GM12891 (cell line): ENCODE measurements around the gene SYPL1. TPM values are rescaled to one million over a fixed set of nuclear protein-coding genes. Genes with fewer than 3 reads are reported as not detected.

ENCODE experiments used
- DNase-seq: peaks from one replicate; pipeline ENCODE4 v3.0.0; 2011; ENCODE audit warnings: low spot score; ENCODE audit not compliant: insufficient read length
- FAIRE-seq: peaks from 2 replicates; lab custom pipeline; 2011; peaks lifted over from hg19 to GRCh38; lab: Jason Lieb, UNC
- PAX5 ChIP-seq: IDR thresholded peaks from 2 replicates; pipeline ENCODE4 v1.6.1; 2011; ENCODE audit warnings: low read length, moderate library complexity, mild to moderate bottlenecking; ENCODE audit not compliant: insufficient read depth, severe bottlenecking
- POLR2A ChIP-seq: IDR thresholded peaks from 2 replicates; pipeline ENCODE4 v1.6.1; 2011; ENCODE audit warnings: low read depth, low read length, control low read depth
- POLR2AphosphoS5 ChIP-seq: IDR thresholded peaks from 2 replicates; pipeline ENCODE4 v1.6.1; 2011; ENCODE audit warnings: low read depth, low read length, control low read depth
- POU2F2 ChIP-seq: IDR thresholded peaks from 2 replicates; pipeline ENCODE4 v1.6.1; 2011; ENCODE audit warnings: low read depth, mild to moderate bottlenecking, control low read depth, low read length, moderate library complexity
- SPI1 ChIP-seq: IDR thresholded peaks from 2 replicates; pipeline ENCODE4 v1.6.1; 2011; ENCODE audit warnings: low read depth, low read length, control low read depth
- TAF1 ChIP-seq: IDR thresholded peaks from 2 replicates; pipeline ENCODE4 v1.6.1; 2011; ENCODE audit warnings: low read depth, low read length, control low read depth
- polyA plus RNA-seq: library from polyadenylated mRNA; unstranded; fragments of >200 nt; gene quantifications from one replicate; pipeline ENCODE4 v1.2.1, GENCODE V29; 2012; ENCODE audit warnings: low read depth, missing spikeins, inconsistent platforms; ENCODE audit not compliant: missing spikeins

The SYPL1 gene
- polyA plus RNA-seq: 29.5 TPM

- TF ChIP-seq POLR2A (no peak; the same call in 1 of the 2 replicates), SPI1 (no peak), POU2F2 (peak; percentile 38; the same call in 1 of the 2 replicates), PAX5 (no peak), TAF1 (0 out of 2 replicates have a peak, but pooled peaks have one; percentile 23), POLR2AphosphoS5 (0 out of 2 replicates have a peak, but pooled peaks have one; percentile 61)
- DNase-seq (peak; percentile 77), FAIRE-seq (peak; percentile 95)
Observed at GRCh38 chr7:106112118-106112971, at the start of gene SYPL1. TSS of gene SYPL1 (minus strand) at chr7:106112312. CDS start at chr7:106112208, 104 bp downstream.

GRCh38 chr7:106155027-106155426 is 42.9 kb upstream of the SYPL1 start:
- DNase-seq (no peak), FAIRE-seq (peak; percentile 87)
- TF ChIP-seq TAF1 (no peak), PAX5 (no peak), SPI1 (no peak), POLR2AphosphoS5 (no peak), POU2F2 (no peak)

- peak; percentile 42 for DNase-seq
- FAIRE-seq: peak; percentile 89
- TF ChIP-seq PAX5 (no peak), SPI1 (no peak), TAF1 (no peak), POLR2AphosphoS5 (no peak), POLR2A (no peak)
Observed at GRCh38 chr7:106153891-106154449, 41.9 kb upstream of the SYPL1 start.

- TF ChIP-seq POLR2A: no peak
- no peak for TF ChIP-seq POU2F2
- no peak for TF ChIP-seq SPI1
- no peak for TF ChIP-seq PAX5
- no peak for TF ChIP-seq TAF1
- TF ChIP-seq POLR2AphosphoS5: no peak
- FAIRE-seq: no peak
Observed at GRCh38 chr7:106152313-106152665, 40.2 kb upstream of the SYPL1 start.

GRCh38 chr7:106151459-106152312 is 39.6 kb upstream of the SYPL1 start:
- FAIRE-seq (no peak), DNase-seq (no peak)
- no peak for TF ChIP-seq TAF1
- TF ChIP-seq POLR2A: no peak
- no peak for TF ChIP-seq POU2F2
- no peak for TF ChIP-seq POLR2AphosphoS5
- TF ChIP-seq PAX5: no peak
- no peak for TF ChIP-seq SPI1

More at GRCh38 chr7:106152313-106152665, 40.2 kb upstream of the SYPL1 start:
- DNase-seq: no peak

- FAIRE-seq: peak; percentile 5
Observed at GRCh38 chr7:106143711-106144337, 31.7 kb upstream of the SYPL1 start.

GRCh38 chr7:106142136-106142535 is 30.0 kb upstream of the SYPL1 start:
- TF ChIP-seq POLR2A: no peak
- TF ChIP-seq SPI1: no peak
- TF ChIP-seq POU2F2: no peak
- TF ChIP-seq PAX5: no peak
- no peak for TF ChIP-seq TAF1
- no peak for TF ChIP-seq POLR2AphosphoS5
- FAIRE-seq (no peak), DNase-seq (no peak)

More at GRCh38 chr7:106143711-106144337, 31.7 kb upstream of the SYPL1 start:
- TF ChIP-seq POU2F2 (no peak), TAF1 (no peak), POLR2AphosphoS5 (no peak), PAX5 (no peak), POLR2A (no peak)
- no peak for DNase-seq
